HCT116 (cell line): Measurements from ENCODE around the gene KLHL24. TPM values are rescaled to one million over a fixed set of nuclear protein-coding genes. Genes with fewer than 3 reads are reported as not detected.
"Not testable (repeated sequence)": the region's sequence is repeated elsewhere in the genome, so short reads cannot be mapped to it uniquely, and the experiment has no call there.

Source experiments
- ATAC-seq: fragments of 200-7000 bp; cut with Tn5 transposase; 2 replicates; pipeline ENCODE4 v1.9.1; 2020; ENCODE audit warnings: mild to moderate bottlenecking, moderate library complexity
- BruUV-seq: library from RNA; stranded (reverse); fragments of 400-500 nt; replicated peaks from 2 replicates; lab custom pipeline; 2021; lab: Mats Ljungman, UMichigan
- CTCF ChIA-PET: fragments of 300-600 bp; sonication (Branson Sonifier 250); formaldehyde crosslinking; loops from one replicate; lab custom pipeline; 2021; ENCODE audit warnings: antibody characterized with exemption; lab: Charles Lee
- POLR2A ChIA-PET: fragments of 300-600, 350-600 bp; sonication (Branson Sonifier 250); formaldehyde crosslinking; loops from one replicate; lab custom pipeline; 2021; ENCODE audit warnings: antibody characterized with exemption; lab: Charles Lee
- RAD21 ChIA-PET, 2 experiments: fragments of 300-600 bp; sonication (Branson Sonifier 250); formaldehyde crosslinking; loops; one replicate each; lab custom pipeline; 2023; ENCODE audit warnings: low total read pairs in 2 of 2; ENCODE audit not compliant: uncharacterized antibody in 2 of 2, unreplicated experiment in 2 of 2, low non-redundant PET in 1 of 2; lab: Charles Lee
- DNase-seq: peaks from one replicate; pipeline ENCODE4 v3.0.0-alpha.2; 2010; ENCODE audit warnings: low read depth, low spot score
- H2AFZ ChIP-seq: fragments of 200-600 bp; shearing (Covaris generic), sonication (generic); 2 replicates; pipeline ENCODE4 v1.6.1; 2017; ENCODE audit warnings: low read depth, mixed run types, mixed read lengths, antibody characterized with exemption, low read length; ENCODE audit not compliant: poor library complexity, severe bottlenecking
- H3K27ac ChIP-seq: 2 replicates; pipeline ENCODE4 v1.5.1; 2012; ENCODE audit warnings: low read depth, low read length
- H3K27me3 ChIP-seq: fragments of 200-600 bp; sonication (generic); 2 replicates; pipeline ENCODE4 v1.6.1; 2016; ENCODE audit warnings: mixed run types, low read length, mixed read lengths; ENCODE audit not compliant: insufficient read depth
- H3K36me3 ChIP-seq, 2 experiments: fragments of 200-500 bp in 1 of 2; fragments of 200-600 bp in 1 of 2; sonication (Bioruptor generic) in 1 of 2; sonication (generic) in 1 of 2; 2 replicates each; pipeline versions ENCODE4 v1.5.1 to v1.6.1; 2014 to 2016; ENCODE audit warnings: low read length in 2 of 2, inconsistent platforms in 1 of 2, mixed read lengths in 1 of 2, mixed run types in 1 of 2; ENCODE audit not compliant: insufficient read depth in 2 of 2, control insufficient read depth in 1 of 2
- H3K4me1 ChIP-seq, 2 experiments: fragments of 200-600 bp in 1 of 2; sonication (generic) in 1 of 2; 2 replicates each; pipeline versions ENCODE4 v1.5.1 to v1.6.1; 2012 to 2017; ENCODE audit warnings: low read length in 2 of 2, inconsistent platforms in 1 of 2, mild to moderate bottlenecking in 1 of 2, mixed read lengths in 1 of 2, mixed run types in 1 of 2, moderate library complexity in 1 of 2; ENCODE audit not compliant: insufficient read depth in 2 of 2, control insufficient read depth in 1 of 2
- H3K4me2 ChIP-seq: fragments of 200-600 bp; sonication (generic); 2 replicates; pipeline ENCODE4 v1.6.1; 2017; ENCODE audit warnings: mixed run types, low read length, mixed read lengths
- H3K4me3 ChIP-seq, 2 experiments: fragments of 200-600 bp in 1 of 2; sonication (generic) in 1 of 2; replicated peaks in 1 of 2; 2 replicates each; pipeline ENCODE4 v1.5.1; 2011 to 2016; ENCODE audit warnings: low read length in 2 of 2, control low read depth in 1 of 2, low read depth in 1 of 2, mild to moderate bottlenecking in 1 of 2, mixed read lengths in 1 of 2, mixed run types in 1 of 2
- H3K79me2 ChIP-seq: fragments of 200-600 bp; sonication (generic); 2 replicates; pipeline ENCODE4 v1.6.1; 2017; ENCODE audit warnings: mild to moderate bottlenecking, mixed run types, low read length, moderate library complexity, mixed read lengths; ENCODE audit not compliant: insufficient read depth
- H3K9ac ChIP-seq: fragments of 200-600 bp; sonication (generic); 2 replicates; pipeline ENCODE4 v1.6.1; 2016; ENCODE audit warnings: low read length, mixed read lengths
- H3K9me2 ChIP-seq: fragments of 200-600 bp; sonication (generic), shearing (Covaris generic); 2 replicates; pipeline ENCODE4 v1.6.1; 2017; ENCODE audit warnings: mixed run types, mild to moderate bottlenecking, moderate library complexity; ENCODE audit not compliant: insufficient read depth
- H3K9me3 ChIP-seq, 2 experiments: fragments of 200-500 bp in 1 of 2; fragments of 200-600 bp in 1 of 2; sonication (Bioruptor generic) in 1 of 2; sonication (generic) in 1 of 2; 2 replicates each; pipeline ENCODE4 v1.6.1; 2014 to 2017; ENCODE audit warnings: low read length in 2 of 2, mixed read lengths in 2 of 2, inconsistent platforms in 1 of 2, low read depth in 1 of 2, mild to moderate bottlenecking in 1 of 2, mixed run types in 1 of 2, moderate library complexity in 1 of 2; ENCODE audit not compliant: control insufficient read depth in 1 of 2, insufficient read depth in 1 of 2
- H4K20me1 ChIP-seq: fragments of 200-600 bp; sonication (generic), shearing (Covaris generic); 2 replicates; pipeline ENCODE4 v1.6.1; 2017; ENCODE audit warnings: mixed run types, mild to moderate bottlenecking, moderate library complexity; ENCODE audit not compliant: insufficient read depth
- CEBPB ChIP-seq: IDR thresholded peaks from 2 replicates; pipeline ENCODE4 v1.6.1; 2012; ENCODE audit warnings: low read depth
- CTCF ChIP-seq, 3 experiments: fragments of 200-600 bp in 1 of 3; sonication (generic) in 1 of 3; IDR thresholded peaks in 2 of 3; conservative IDR thresholded peaks in 1 of 3; 2 replicates each; pipeline ENCODE4 v1.5.1; 2012 to 2017; ENCODE audit warnings: low read depth in 2 of 3, low read length in 2 of 3, antibody characterized with exemption in 1 of 3, borderline replicate concordance in 1 of 3, control low read depth in 1 of 3, mild to moderate bottlenecking in 1 of 3, mixed read lengths in 1 of 3, mixed run types in 1 of 3, moderate library complexity in 1 of 3; ENCODE audit not compliant: insufficient read depth in 1 of 3
- EGR1 ChIP-seq: IDR thresholded peaks from 2 replicates; pipeline ENCODE4 v1.6.1; 2012; ENCODE audit warnings: low read depth
- EZH2 ChIP-seq: fragments of 200-600 bp; sonication (generic); IDR thresholded peaks from 2 replicates; pipeline ENCODE4 v1.6.1; 2017; ENCODE audit warnings: antibody characterized with exemption, mixed run types
- EZH2phosphoT487 ChIP-seq: fragments of 200-600 bp; IDR thresholded peaks from 2 replicates; pipeline ENCODE4 v1.6.1; 2018; ENCODE audit warnings: antibody characterized with exemption, borderline replicate concordance
- FOSL1 ChIP-seq: IDR thresholded peaks from 2 replicates; pipeline ENCODE4 v1.6.1; 2012; ENCODE audit warnings: low read depth
- MAX ChIP-seq: IDR thresholded peaks from 2 replicates; pipeline ENCODE4 v1.6.1; 2012
- RAD21 ChIP-seq: IDR thresholded peaks from 2 replicates; pipeline ENCODE4 v1.6.1; 2012; ENCODE audit warnings: low read depth, mild to moderate bottlenecking
- SP1 ChIP-seq: IDR thresholded peaks from 2 replicates; pipeline ENCODE4 v1.6.1; 2012; ENCODE audit warnings: low read depth
- SRF ChIP-seq: IDR thresholded peaks from 2 replicates; pipeline ENCODE4 v1.6.1; 2012; ENCODE audit warnings: low read depth
- ZNF274 ChIP-seq: fragments of 200-500 bp; sonication (Bioruptor generic); IDR thresholded peaks from 2 replicates; pipeline ENCODE4 v1.6.1; 2014; ENCODE audit warnings: mild to moderate bottlenecking, low read depth, low read length, inconsistent platforms
- intact Hi-C: fragments of 100-400 bp; cut with micrococcal nuclease; formaldehyde crosslinking; loops from 2 replicates; pipeline ENCODE4 v1.10.0; 2022
- total RNA-seq: library from RNA; stranded (reverse); gene quantifications from one replicate; pipeline ENCODE4 v1.2.1, GENCODE V29; 2021; ENCODE audit not compliant: unreplicated experiment

Gene KLHL24
- total RNA-seq, 1 experiment from 2014 or later, result 21.0 TPM

GRCh38 chr3:183594636-183595035 is 40.8 kb upstream of the KLHL24 start (continued):
- TF ChIP-seq CTCF (IDR thresholded peaks at IDR 0.05 in 2 of 3, conservative IDR thresholded peaks at IDR 0.05 in 1 of 3; ENCODE audit: borderline replicate concordance in 1 of 3, insufficient read depth in 1 of 3, low read depth in 2 of 3, low read length in 2 of 3), result no peak
- no peak for TF ChIP-seq ZNF274
- TF ChIP-seq RAD21, result no peak
- TF ChIP-seq EGR1, result no peak
- no peak for TF ChIP-seq EZH2
- TF ChIP-seq EZH2phosphoT487, result no peak

- Histone ChIP-seq H2AFZ (no peak overlapping the region), H4K20me1 (no peaks in the 10 kb centered on the region), H3K9me3 (peaks cover 0 to 3% of the 10 kb centered on the region in 2 experiments; a peak in 1 of 4 replicates), H3K79me2 (no peaks in the 10 kb centered on the region), H3K27ac (no peak overlapping the region), H3K27me3 (no peaks in the 10 kb centered on the region), H3K4me3 (no peak overlapping the region), H3K9ac (no peak overlapping the region), H3K9me2 (no peaks in the 10 kb centered on the region), H3K4me2 (no peak overlapping the region), H3K4me1 (no peaks in the 10 kb centered on the region), H3K36me3 (no peaks in the 10 kb centered on the region)
- no TSS peak for BruUV-seq
- ChIA-PET CTCF (no interaction called here), RAD21 (no interaction called here), POLR2A (no interaction called here)
- DNase-seq (no peak), ATAC-seq (no peak)
- intact Hi-C loops, result no loop called here
- TF ChIP-seq EZH2 (no peak), FOSL1 (no peak), RAD21 (no peak), EGR1 (no peak), MAX (no peak), SP1 (no peak), CTCF (IDR thresholded peaks at IDR 0.05 in 2 of 3, conservative IDR thresholded peaks at IDR 0.05 in 1 of 3; ENCODE audit: borderline replicate concordance in 1 of 3, insufficient read depth in 1 of 3, low read depth in 2 of 3, low read length in 2 of 3) (no peak), CEBPB (no peak), SRF (no peak)
Observed at GRCh38 chr3:183597959-183598358, 37.5 kb upstream of the KLHL24 start.

- H3K9me2 ChIP-seq, ATAC-seq, CTCF ChIA-PET, H3K27me3 ChIP-seq, H3K9ac ChIP-seq, H2AFZ ChIP-seq, intact Hi-C loops, H3K9me3 ChIP-seq, H4K20me1 ChIP-seq, DNase-seq, H3K79me2 ChIP-seq, H3K27ac ChIP-seq, H3K36me3 ChIP-seq, H3K4me3 ChIP-seq, H3K4me2 ChIP-seq, BruUV-seq, H3K4me1 ChIP-seq, POLR2A ChIA-PET, RAD21 ChIA-PET: not testable (repeated sequence)
Observed at GRCh38 chr3:183611326-183611725, 24.1 kb upstream of the KLHL24 start.
